Right lobe of liver (tissue), 6 donors: Measurements from ENCODE around the gene VSX1. TPM values are rescaled to one million over a fixed set of nuclear protein-coding genes. Genes with fewer than 3 reads are reported as not detected.

ENCODE experiments used
- ATAC-seq, 4 donors: fragments of 200-7000 bp; cut with Tn5 transposase; one replicate each; pipeline ENCODE4 v1.9.1; 2020; ENCODE audit warnings: mild to moderate bottlenecking in 4 of 4, moderate library complexity in 4 of 4
- DNase-seq, 3 donors: peaks; one replicate each; pipeline ENCODE4 v3.0.0-alpha.2; 2020
- H3K27ac ChIP-seq, 3 donors: fragments of 200-600 bp; one replicate each; pipeline ENCODE4 v1.8.0; 2022
- H3K27me3 ChIP-seq, 2 donors: fragments of 200-600 bp; one replicate each; pipeline ENCODE4 v1.8.0; 2022
- H3K36me3 ChIP-seq, 4 donors: fragments of 200-600 bp; sonication (generic) in 1 of 4; one replicate each; pipeline versions ENCODE4 v1.5.1 to v1.8.0; 2017 to 2022; ENCODE audit warnings: control low read depth in 1 of 4
- H3K4me1 ChIP-seq, 4 donors: fragments of 200-600 bp; sonication (generic) in 1 of 4; one replicate each; pipeline versions ENCODE4 v1.5.1 to v1.8.0; 2017 to 2022; ENCODE audit warnings: control low read depth in 1 of 4
- H3K4me3 ChIP-seq, 3 donors: fragments of 200-600 bp; one replicate each; pipeline ENCODE4 v1.8.0; 2022
- H3K9me3 ChIP-seq, 4 donors: fragments of 200-600 bp; sonication (generic) in 1 of 4; one replicate each; pipeline versions ENCODE4 v1.5.1 to v1.8.0; 2017 to 2022; ENCODE audit warnings: control low read depth in 1 of 4
- POLR2A ChIP-seq: fragments of 450-650 bp; IDR thresholded peaks from one replicate; pipeline ENCODE4 v1.6.1; 2017; ENCODE audit warnings: antibody characterized with exemption, mild to moderate bottlenecking
- WGBS: methylation state at CpG from one replicate; pipeline ENCODE4 v1.1.6; 2018; ENCODE audit warnings: low coverage, low lambda C conversion rate; ENCODE audit not compliant: insufficient coverage; ENCODE audit errors: missing lambda C conversion rate; 5-methylcytosine and 5-hydroxymethylcytosine counted together
- intact Hi-C, 2 donors: fragments of 100-400 bp; cut with DNase I; formaldehyde crosslinking; loops; one replicate each; pipeline versions ENCODE4 v1.11.2 to v1.14.1; 2022
- total RNA-seq, 6 experiments: library from RNA; depleted of rRNA in 2 of 6; stranded (reverse); fragments of >200 nt in 2 of 6; fragmentation: NEBNext Ultra II Directional in 3 of 6; extraction: Animal tissue kit (Norgen Biotek cat#: 25700) in 3 of 6; gene quantifications; one replicate each; pipeline versions ENCODE4 v1.1.0 to v1.2.4, GENCODE V29; 2016 to 2023
- TF ChIP-seq, protein P1 (sequence below), 4 donors: fragments of 200-600 bp in 3 of 4; fragments of 450-650 bp in 1 of 4; IDR thresholded peaks; one replicate each; pipeline versions ENCODE4 v1.5.1 to v1.8.0; 2016 to 2022; ENCODE audit warnings: antibody characterized with exemption in 4 of 4, mild to moderate bottlenecking in 2 of 4
- donor health status: DM: no; HTN: yes; CAD: no.
- donor health status: DM: no; HTN: no; CAD: no.
- donor health status: DM: no; HTN: no; CAD: no.
- donor health status: DM: no; HTN: yes; CAD: no.
- donor health status: DM: no; HTN: yes; CAD: no.

The VSX1 gene
- total RNA-seq, 6 experiments from 2014 or later, result 0.25 to 0.73 TPM; not detected in 4

DNA sequence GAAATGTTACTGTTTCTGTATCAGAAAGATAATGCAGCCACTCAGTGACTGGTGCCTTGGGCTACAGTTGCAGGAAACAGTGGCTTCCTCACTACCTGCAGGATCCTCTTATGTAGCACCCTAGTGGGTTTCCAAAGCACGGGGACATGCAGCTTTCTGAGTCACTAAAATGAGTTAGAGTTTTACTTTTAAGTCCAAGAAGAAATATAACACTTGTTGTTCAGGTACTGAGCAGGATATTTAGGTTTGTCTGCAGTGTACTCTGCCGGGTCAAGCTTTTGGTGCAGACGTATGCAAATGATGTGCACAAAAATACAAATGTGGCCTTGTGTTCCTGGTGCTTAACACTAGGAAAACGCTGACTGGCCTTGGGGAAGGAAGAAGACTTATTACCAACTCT is 46.0 kb downstream of the VSX1 start:
- intact Hi-C loops, result no loop called here

DNA sequence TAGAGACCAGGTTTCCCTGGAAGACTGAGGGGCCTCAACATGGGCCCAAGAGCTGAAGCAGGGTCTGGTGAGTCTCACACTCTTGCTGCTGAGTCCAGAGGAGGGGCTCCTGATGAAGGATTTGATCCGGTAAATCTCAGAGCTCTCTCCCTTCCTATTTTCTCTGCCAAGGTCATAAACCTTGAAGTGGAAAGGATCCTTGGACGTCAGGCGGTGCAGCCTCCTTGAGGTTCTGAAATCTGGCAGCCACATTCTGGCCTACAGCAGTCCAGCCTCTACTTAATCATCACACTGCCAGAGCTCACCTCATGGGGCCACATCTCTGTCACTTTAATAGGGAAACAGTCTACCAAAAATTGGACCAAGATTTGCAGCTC is 48.0 kb downstream of the VSX1 start:
- no peak for TF ChIP-seq POLR2A
- TF ChIP-seq, protein P1, sequence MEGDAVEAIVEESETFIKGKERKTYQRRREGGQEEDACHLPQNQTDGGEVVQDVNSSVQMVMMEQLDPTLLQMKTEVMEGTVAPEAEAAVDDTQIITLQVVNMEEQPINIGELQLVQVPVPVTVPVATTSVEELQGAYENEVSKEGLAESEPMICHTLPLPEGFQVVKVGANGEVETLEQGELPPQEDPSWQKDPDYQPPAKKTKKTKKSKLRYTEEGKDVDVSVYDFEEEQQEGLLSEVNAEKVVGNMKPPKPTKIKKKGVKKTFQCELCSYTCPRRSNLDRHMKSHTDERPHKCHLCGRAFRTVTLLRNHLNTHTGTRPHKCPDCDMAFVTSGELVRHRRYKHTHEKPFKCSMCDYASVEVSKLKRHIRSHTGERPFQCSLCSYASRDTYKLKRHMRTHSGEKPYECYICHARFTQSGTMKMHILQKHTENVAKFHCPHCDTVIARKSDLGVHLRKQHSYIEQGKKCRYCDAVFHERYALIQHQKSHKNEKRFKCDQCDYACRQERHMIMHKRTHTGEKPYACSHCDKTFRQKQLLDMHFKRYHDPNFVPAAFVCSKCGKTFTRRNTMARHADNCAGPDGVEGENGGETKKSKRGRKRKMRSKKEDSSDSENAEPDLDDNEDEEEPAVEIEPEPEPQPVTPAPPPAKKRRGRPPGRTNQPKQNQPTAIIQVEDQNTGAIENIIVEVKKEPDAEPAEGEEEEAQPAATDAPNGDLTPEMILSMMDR (IDR thresholded peaks at IDR 0.05), result no peak
- intact Hi-C loops, result no loop called here
- H3K4me1 ChIP-seq, result peaks cover 0 to 15% (median under 1%) of the 10 kb centered on the region in 4 donors
- no peak for ATAC-seq
- no CpG with 5 or more reads among the region's 3 CpGs for WGBS
- H3K9me3 ChIP-seq, result no peaks in the 10 kb centered on the region
- H3K27ac ChIP-seq, result no peak overlapping the region
- no peaks in the 10 kb centered on the region for H3K36me3 ChIP-seq
- no peak overlapping the region for H3K4me3 ChIP-seq
- no peaks in the 10 kb centered on the region for H3K27me3 ChIP-seq
- no peak for DNase-seq

More for the DNA sequence above, 46.0 kb downstream of the VSX1 start:
- no peaks in the 10 kb centered on the region for H3K9me3 ChIP-seq
- ATAC-seq (no peak), DNase-seq (no peak)
- 57% methylated on average over 3 of the region's 4 CpGs for WGBS
- H3K36me3 ChIP-seq, result no peaks in the 10 kb centered on the region
- no peaks in the 10 kb centered on the region for H3K27me3 ChIP-seq
- H3K4me3 ChIP-seq, result no peak overlapping the region
- H3K4me1 ChIP-seq, result peaks cover 0 to 34% (median 17%) of the 10 kb centered on the region in 4 donors
- no peak overlapping the region for H3K27ac ChIP-seq
- TF ChIP-seq POLR2A, result no peak
- TF ChIP-seq, protein P1 (IDR thresholded peaks at IDR 0.05), result no peak

DNA sequence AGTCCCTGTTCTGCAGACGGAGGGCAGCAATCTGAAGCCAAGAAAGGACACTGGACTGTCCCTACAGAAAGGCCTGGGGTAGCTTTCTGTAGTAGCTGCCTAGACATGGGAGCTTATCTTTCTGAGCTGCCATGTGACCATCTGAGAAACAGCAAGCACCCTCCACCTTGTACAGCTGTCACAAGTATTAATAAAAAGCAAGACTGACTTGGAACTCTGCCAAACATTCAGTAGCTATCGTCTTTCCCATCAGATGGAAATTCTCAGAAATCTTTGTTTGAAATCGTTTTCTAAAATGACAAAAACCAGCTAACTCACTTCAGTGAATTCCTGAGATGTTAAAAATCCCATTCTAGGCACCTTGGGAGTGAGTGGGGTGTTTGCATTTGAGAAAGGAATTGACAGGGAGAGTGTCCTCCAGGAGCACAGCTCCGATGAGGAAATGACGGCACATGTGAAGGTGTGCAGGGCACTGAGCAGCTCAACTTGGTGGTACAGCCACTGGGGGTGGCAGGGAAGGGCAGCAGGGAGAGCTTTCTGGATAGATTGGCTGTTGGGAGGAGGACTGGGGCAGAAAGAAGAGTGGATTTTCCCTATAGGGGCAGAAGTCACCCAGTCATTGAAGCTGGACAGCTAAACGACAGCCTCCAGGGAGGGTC is 48.5 kb downstream of the VSX1 start:
- no peaks in the 10 kb centered on the region for H3K27me3 ChIP-seq
- no peaks in the 10 kb centered on the region for H3K9me3 ChIP-seq
- 63% methylated on average over 6 of the region's 6 CpGs for WGBS
- no peak for ATAC-seq
- H3K36me3 ChIP-seq, result no peaks in the 10 kb centered on the region
- H3K27ac ChIP-seq, result no peak overlapping the region
- no peak overlapping the region for H3K4me3 ChIP-seq
- intact Hi-C loops, result no loop called here
- H3K4me1 ChIP-seq, result peaks cover 0 to 10% (median 0%) of the 10 kb centered on the region in 4 donors
- no peak for TF ChIP-seq POLR2A
- TF ChIP-seq, protein P1 (IDR thresholded peaks at IDR 0.05), result no peak
- DNase-seq, result no peak

DNA sequence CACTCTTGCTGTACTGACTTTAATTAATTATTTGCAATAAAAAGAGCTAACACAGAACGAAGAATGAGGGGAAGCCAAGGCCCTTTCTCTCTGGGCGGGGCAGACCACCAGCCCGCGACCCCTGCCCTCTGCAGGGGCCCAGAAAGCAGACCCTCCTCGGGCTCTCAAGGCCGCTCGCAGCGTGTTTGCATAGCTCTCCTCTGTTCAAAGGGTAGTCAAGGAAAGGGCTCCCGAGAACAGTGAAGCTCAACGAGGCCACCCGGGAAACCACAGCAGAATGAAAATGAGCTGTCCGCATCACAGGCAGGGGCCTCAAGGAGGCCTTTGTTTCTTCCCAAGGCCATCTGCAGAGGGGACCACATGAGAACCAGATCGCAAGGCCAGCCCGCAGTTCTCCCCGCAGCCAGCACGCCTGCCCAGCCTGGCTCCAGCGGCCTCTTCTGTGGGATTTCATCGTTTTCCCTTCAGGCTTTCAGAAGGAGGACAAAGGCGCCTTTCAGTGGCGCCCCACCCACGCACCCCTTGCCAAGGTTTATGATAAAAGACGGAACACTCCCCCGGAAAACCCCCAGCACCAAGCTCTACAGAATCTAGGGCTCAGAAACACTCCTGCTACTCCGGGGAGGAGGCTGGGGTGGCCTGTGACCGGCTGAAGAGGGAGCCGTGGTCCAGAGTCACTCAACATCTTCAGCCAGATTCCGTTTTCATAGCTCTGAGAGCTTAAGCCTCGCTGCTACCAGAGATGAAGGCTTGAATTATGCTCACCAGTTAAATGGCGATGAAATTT is 49.3 kb downstream of the VSX1 start:
- Histone ChIP-seq H3K4me1 (peaks cover 0 to 3% (median 0%) of the 10 kb centered on the region in 4 donors), H3K36me3 (no peaks in the 10 kb centered on the region), H3K9me3 (no peaks in the 10 kb centered on the region), H3K27ac (no peak overlapping the region), H3K27me3 (no peaks in the 10 kb centered on the region), H3K4me3 (no peak overlapping the region)
- ATAC-seq (peak in 1 of 4 donors; percentile 40), DNase-seq (no peak)
- intact Hi-C loops, result no loop called here
- TF ChIP-seq, protein P1 (IDR thresholded peaks at IDR 0.05), result no peak
- TF ChIP-seq POLR2A, result no peak
- WGBS, result 65% methylated on average over 11 of the region's 29 CpGs
